Measurements from ENCODE around the gene GTPBP3. TPM values are rescaled to one million over a fixed set of nuclear protein-coding genes. Genes with fewer than 3 reads are reported as not detected.
A peak's percentile ranks its signal among the peaks of the same experiment; 100 is the strongest.

GTPBP3 gene
- total RNA-seq, result 10 to 100 TPM; 17.1 to 93.9 (median 68.7) TPM
- polyA plus RNA-seq, result 10 to 100 TPM; 11.2 to 11.8 (median 11.4) TPM
- long read RNA-seq, donor 1, partial matches to known transcripts, result 0 of 2 reads
- long read RNA-seq, donor 1, other reads (novel, unspliced or antisense), result 0 of 2 reads
- long read RNA-seq, donor 2, partial matches to known transcripts, result 0 of 3 reads
- long read RNA-seq, donor 2, other reads (novel, unspliced or antisense), result 0 of 3 reads
- long read RNA-seq, donor 3, partial matches to known transcripts, result 0 of 2 reads
- long read RNA-seq, donor 3, other reads (novel, unspliced or antisense), result 0 of 2 reads
- long read RNA-seq, donor 4, result 0 reads
- long read RNA-seq, donor 5, result 0 reads
- long read RNA-seq, donor 6, transcript GTPBP3-208 (2 exons, 564 nt), result major isoform, 7 of 18 reads
- long read RNA-seq, donor 6, partial matches to known transcripts, result 10 of 18 reads
- long read RNA-seq, donor 6, other reads (novel, unspliced or antisense), result 0 of 18 reads
- long read RNA-seq, donor 7, partial matches to known transcripts, result 0 of 3 reads
- long read RNA-seq, donor 7, other reads (novel, unspliced or antisense), result 0 of 3 reads
- long read RNA-seq, donor 8, partial matches to known transcripts, result 0 of 4 reads
- long read RNA-seq, donor 8, other reads (novel, unspliced or antisense), result 0 of 4 reads
- long read RNA-seq, donor 9, partial matches to known transcripts, result 0 of 2 reads
- long read RNA-seq, donor 9, other reads (novel, unspliced or antisense), result 0 of 2 reads
- long read RNA-seq, donor 10, partial matches to known transcripts, result 0 of 1 reads
- long read RNA-seq, donor 10, other reads (novel, unspliced or antisense), result 0 of 1 reads

- Histone ChIP-seq H3K4me3 (peak within 1 kb of the TSS; percentile 58 to 91 (median 62)), H3K36me3 (peaks cover 0 to 33% (median 18%) of the 10 kb centered on the region in 4 donors), H3K4me1 (peaks cover 27 to 69% (median 51%) of the 10 kb centered on the region in 4 donors), H3K9me3 (no peaks in the 10 kb centered on the region), H3K27ac (peak within 1 kb of the TSS; percentile 89 to 96 (median 95)), H3K27me3 (no peaks in the 10 kb centered on the region)
- TF ChIP-seq CTCF (IDR thresholded peaks at IDR 0.05), result peak in 1 of 7 experiments; percentile 11
- TF ChIP-seq POLR2AphosphoS5 (IDR thresholded peaks at IDR 0.05), result peak in 2 of 3 donors; percentile 47 to 79
- TF ChIP-seq POLR2A (IDR thresholded peaks at IDR 0.05), result no peak
- peak; percentile 98 to 99 for DNase-seq
- WGBS, 5 donors, result 0 to 2% (median 0%) methylated on average over 40 to 41 of the region's 41 CpGs
- intact Hi-C loops (cut with DNase I; ENCODE audit: low total_unique reads), result no loop called here
Measured at GRCh38 chr19:17336872-17337674, at the start of gene GTPBP3. Gene GTPBP3, plus strand, starts transcription at chr19:17337553. Its CDS starts 59 bp downstream, at chr19:17337612.

GRCh38 chr19:17289489-17289888 lies 47.9 kb upstream of the GTPBP3 start:
- 11 to 16% (median 12%) methylated on average over 19 to 22 of the region's 22 CpGs for WGBS, 5 donors

GRCh38 chr19:17292301-17293074 lies 44.9 kb upstream of the GTPBP3 start:
- Histone ChIP-seq H3K9me3 (no peaks in the 10 kb centered on the region), H3K4me1 (peaks cover 0 to 34% (median 23%) of the 10 kb centered on the region in 4 donors), H3K4me3 (peak overlapping the region; percentile 54 to 79 (median 62)), H3K36me3 (peaks cover 0 to 14% (median 7%) of the 10 kb centered on the region in 4 donors), H3K27ac (peak overlapping the region; percentile 47 to 81 (median 69)), H3K27me3 (peaks cover 0 to 7% (median 4%) of the 10 kb centered on the region in 3 donors)
- peak in 5 of 7 experiments; percentile 42 to 85 (median 59) for TF ChIP-seq CTCF (IDR thresholded peaks at IDR 0.05)
- no peak for TF ChIP-seq POLR2A (IDR thresholded peaks at IDR 0.05)
- TF ChIP-seq POLR2AphosphoS5 (IDR thresholded peaks at IDR 0.05), result peak in 1 of 3 donors; percentile 40
- TF ChIP-seq EP300 (IDR thresholded peaks at IDR 0.05), result no peak
- DNase-seq, result peak; percentile 76 to 92
- intact Hi-C loops (cut with DNase I; ENCODE audit: low total_unique reads), result no loop called here
- WGBS, 5 donors, result 1 to 8% (median 2%) methylated on average over 25 to 46 of the region's 46 CpGs

More at GRCh38 chr19:17289489-17289888, 47.9 kb upstream of the GTPBP3 start:
- peaks cover 0 to 7% (median 4%) of the 10 kb centered on the region in 3 donors for H3K27me3 ChIP-seq
- H3K4me1 ChIP-seq, result peaks cover 0 to 34% (median 23%) of the 10 kb centered on the region in 4 donors
- intact Hi-C loops (cut with DNase I; ENCODE audit: low total_unique reads), result no loop called here
- no peaks in the 10 kb centered on the region for H3K9me3 ChIP-seq
- DNase-seq, result peak; percentile 76 to 88
- H3K36me3 ChIP-seq, result peaks cover 0 to 6% (median 3%) of the 10 kb centered on the region in 4 donors
- H3K4me3 ChIP-seq, result no peak overlapping the region
- TF ChIP-seq POLR2AphosphoS5 (IDR thresholded peaks at IDR 0.05) (no peak), CTCF (IDR thresholded peaks at IDR 0.05) (peak in 1 of 7 experiments; percentile 10)
- H3K27ac ChIP-seq, result no peak overlapping the region
